Esophagus muscularis mucosa (tissue), 4 donors: ENCODE results near the gene SPNS3. TPM values are rescaled to one million over a fixed set of nuclear protein-coding genes. Genes with fewer than 3 reads are reported as not detected.

Experiments
- DNase-seq: peaks from one replicate; pipeline ENCODE4 v3.0.0-alpha.2; 2017; ENCODE audit errors: extremely low spot score
- H3K27ac ChIP-seq, 4 donors: fragments of 200-600 bp; sonication (generic); replicated peaks in 1 of 4; 1 replicate in 3 of 4; 2 replicates in 1 of 4; pipeline ENCODE4 v1.5.1; 2016 to 2019; ENCODE audit warnings: mild to moderate bottlenecking in 1 of 4
- H3K27me3 ChIP-seq, 4 donors: fragments of 200-600 bp; sonication (generic); one replicate each; pipeline versions ENCODE4 v1.5.1 to v1.6.0; 2016 to 2019
- H3K36me3 ChIP-seq, 4 donors: fragments of 200-600 bp; sonication (generic); one replicate each; pipeline ENCODE4 v1.5.1; 2016 to 2019
- H3K4me1 ChIP-seq, 4 donors: fragments of 200-600 bp; sonication (generic); one replicate each; pipeline ENCODE4 v1.5.1; 2016 to 2019
- H3K4me3 ChIP-seq, 4 donors: fragments of 200-600 bp; sonication (generic); 1 replicate in 2 of 4; 2 replicates in 2 of 4; pipeline ENCODE4 v1.5.1; 2016 to 2019; ENCODE audit warnings: mild to moderate bottlenecking in 4 of 4, moderate library complexity in 1 of 4
- H3K9me3 ChIP-seq, 4 donors: fragments of 200-600 bp; sonication (generic); 1 replicate in 3 of 4; 2 replicates in 1 of 4; pipeline ENCODE4 v1.5.1; 2016 to 2019
- EP300 ChIP-seq: sonication (generic); formaldehyde crosslinking; IDR thresholded peaks from one replicate; pipeline ENCODE4 v1.6.1; 2017; ENCODE audit warnings: antibody characterized with exemption
- POLR2A ChIP-seq: fragments of 450-650 bp; IDR thresholded peaks from one replicate; pipeline ENCODE4 v1.6.1; 2017; ENCODE audit warnings: antibody characterized with exemption, moderate library complexity, mild to moderate bottlenecking, low read depth
- POLR2AphosphoS5 ChIP-seq, 2 donors: sonication (generic); formaldehyde crosslinking; IDR thresholded peaks; one replicate each; pipeline ENCODE4 v1.6.1; 2017; ENCODE audit warnings: antibody characterized with exemption in 2 of 2
- WGBS: methylation state at CpG from one replicate; pipeline ENCODE4 v1.1.5; 2018; 5-methylcytosine and 5-hydroxymethylcytosine counted together
- intact Hi-C: fragments of 100-400 bp; cut with DNase I; formaldehyde crosslinking; loops from one replicate; pipeline ENCODE4 v1.15.1; 2023
- total RNA-seq, 4 donors: library from RNA; depleted of rRNA; stranded (reverse); fragments of >200 nt; gene quantifications; one replicate each; pipeline versions ENCODE4 v1.1.0 to v1.2.1, GENCODE V29; 2016
- TF ChIP-seq, protein P1 (sequence below), 3 experiments: fragments of 200-600 bp in 2 of 3; fragments of 450-650 bp in 1 of 3; sonication (generic) in 2 of 3; IDR thresholded peaks; one replicate each; pipeline ENCODE4 v1.5.1; 2017 to 2019; ENCODE audit warnings: antibody characterized with exemption in 3 of 3, mild to moderate bottlenecking in 2 of 3, moderate library complexity in 1 of 3

The SPNS3 gene
- total RNA-seq, 4 donors from 2014 or later = 0.17 TPM; not detected in 3

DNA sequence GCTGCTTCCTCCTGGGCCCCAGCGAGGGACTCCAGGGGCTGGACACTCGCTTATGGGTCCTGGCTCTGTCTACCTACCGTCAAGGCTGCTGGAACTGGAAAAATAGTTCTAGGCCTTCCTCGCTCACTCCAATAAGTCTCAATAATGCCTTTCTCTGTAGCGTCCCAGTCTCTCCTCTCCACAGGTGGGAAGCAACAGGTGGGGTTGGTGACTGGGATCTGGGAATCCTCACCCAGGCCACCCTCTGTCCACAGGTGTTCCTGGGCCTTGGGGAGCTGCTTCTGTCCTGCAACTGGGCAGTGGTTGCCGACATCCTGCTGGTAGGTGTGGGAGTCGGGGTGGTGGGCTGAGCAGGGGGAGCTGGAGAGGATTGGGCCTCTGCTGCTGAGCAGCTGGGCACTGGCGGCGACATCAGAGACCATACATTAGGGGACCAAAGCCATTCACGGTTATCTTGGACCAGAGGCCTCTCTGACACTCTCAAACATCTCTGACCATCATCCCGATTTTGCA, 44.6 kb downstream of the SPNS3 start:
- Histone ChIP-seq H3K4me1 (peaks cover 7 to 21% (median 11%) of the 10 kb centered on the region in 4 donors), H3K9me3 (no peaks in the 10 kb centered on the region), H3K4me3 (no peak overlapping the region), H3K27ac (no peak overlapping the region), H3K27me3 (no peaks in the 10 kb centered on the region), H3K36me3 (no peaks in the 10 kb centered on the region)
- TF ChIP-seq, protein P1, sequence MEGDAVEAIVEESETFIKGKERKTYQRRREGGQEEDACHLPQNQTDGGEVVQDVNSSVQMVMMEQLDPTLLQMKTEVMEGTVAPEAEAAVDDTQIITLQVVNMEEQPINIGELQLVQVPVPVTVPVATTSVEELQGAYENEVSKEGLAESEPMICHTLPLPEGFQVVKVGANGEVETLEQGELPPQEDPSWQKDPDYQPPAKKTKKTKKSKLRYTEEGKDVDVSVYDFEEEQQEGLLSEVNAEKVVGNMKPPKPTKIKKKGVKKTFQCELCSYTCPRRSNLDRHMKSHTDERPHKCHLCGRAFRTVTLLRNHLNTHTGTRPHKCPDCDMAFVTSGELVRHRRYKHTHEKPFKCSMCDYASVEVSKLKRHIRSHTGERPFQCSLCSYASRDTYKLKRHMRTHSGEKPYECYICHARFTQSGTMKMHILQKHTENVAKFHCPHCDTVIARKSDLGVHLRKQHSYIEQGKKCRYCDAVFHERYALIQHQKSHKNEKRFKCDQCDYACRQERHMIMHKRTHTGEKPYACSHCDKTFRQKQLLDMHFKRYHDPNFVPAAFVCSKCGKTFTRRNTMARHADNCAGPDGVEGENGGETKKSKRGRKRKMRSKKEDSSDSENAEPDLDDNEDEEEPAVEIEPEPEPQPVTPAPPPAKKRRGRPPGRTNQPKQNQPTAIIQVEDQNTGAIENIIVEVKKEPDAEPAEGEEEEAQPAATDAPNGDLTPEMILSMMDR (IDR thresholded peaks at IDR 0.05) = no peak
- TF ChIP-seq POLR2A (no peak), EP300 (no peak), POLR2AphosphoS5 (IDR thresholded peaks at IDR 0.05) (no peak)
- DNase-seq = no peak
- WGBS = 89% methylated on average over 10 of the region's 11 CpGs
- intact Hi-C loops = no loop called here

DNA sequence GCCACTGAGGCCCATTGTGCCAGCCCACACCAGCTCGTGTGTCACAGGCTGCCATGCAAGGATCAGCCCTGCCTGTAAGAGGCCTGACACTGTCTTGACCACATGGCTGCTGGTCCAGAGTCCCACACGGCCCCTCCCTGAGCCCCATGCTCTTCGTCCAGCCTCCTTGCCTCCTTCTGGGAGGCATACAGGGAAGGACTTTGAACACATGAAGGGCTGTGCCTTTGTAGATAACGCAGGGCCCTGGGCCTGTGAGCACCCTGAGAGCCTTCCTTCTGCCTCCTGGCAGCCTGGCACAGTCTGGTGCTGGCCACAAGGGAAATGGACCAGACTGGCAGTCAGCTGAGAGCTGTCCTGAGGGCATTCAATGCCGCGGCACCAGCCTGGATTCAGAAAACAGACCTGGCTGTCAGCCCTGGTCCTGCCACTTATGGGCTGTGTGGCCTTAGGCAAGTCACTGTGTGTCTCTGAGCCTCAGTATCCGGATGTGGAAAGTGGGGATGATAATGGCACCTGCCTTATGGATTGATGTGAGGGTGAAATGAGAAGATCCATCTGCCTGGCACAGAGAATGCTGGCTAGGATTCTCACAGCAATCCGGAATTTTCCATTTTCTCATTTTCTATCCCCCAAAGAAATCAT, 45.7 kb downstream of the SPNS3 start:
- no peaks in the 10 kb centered on the region for H3K9me3 ChIP-seq
- peaks cover 7 to 21% (median 11%) of the 10 kb centered on the region in 4 donors for H3K4me1 ChIP-seq
- 86% methylated on average over 8 of the region's 8 CpGs for WGBS
- DNase-seq = no peak
- TF ChIP-seq POLR2AphosphoS5 (IDR thresholded peaks at IDR 0.05) = no peak
- no peak for TF ChIP-seq EP300
- TF ChIP-seq, protein P1 (IDR thresholded peaks at IDR 0.05) = no peak
- no peak for TF ChIP-seq POLR2A
- no peaks in the 10 kb centered on the region for H3K36me3 ChIP-seq
- H3K4me3 ChIP-seq = no peak overlapping the region
- intact Hi-C loops = no loop called here
- H3K27me3 ChIP-seq = no peaks in the 10 kb centered on the region
- no peak overlapping the region for H3K27ac ChIP-seq

DNA sequence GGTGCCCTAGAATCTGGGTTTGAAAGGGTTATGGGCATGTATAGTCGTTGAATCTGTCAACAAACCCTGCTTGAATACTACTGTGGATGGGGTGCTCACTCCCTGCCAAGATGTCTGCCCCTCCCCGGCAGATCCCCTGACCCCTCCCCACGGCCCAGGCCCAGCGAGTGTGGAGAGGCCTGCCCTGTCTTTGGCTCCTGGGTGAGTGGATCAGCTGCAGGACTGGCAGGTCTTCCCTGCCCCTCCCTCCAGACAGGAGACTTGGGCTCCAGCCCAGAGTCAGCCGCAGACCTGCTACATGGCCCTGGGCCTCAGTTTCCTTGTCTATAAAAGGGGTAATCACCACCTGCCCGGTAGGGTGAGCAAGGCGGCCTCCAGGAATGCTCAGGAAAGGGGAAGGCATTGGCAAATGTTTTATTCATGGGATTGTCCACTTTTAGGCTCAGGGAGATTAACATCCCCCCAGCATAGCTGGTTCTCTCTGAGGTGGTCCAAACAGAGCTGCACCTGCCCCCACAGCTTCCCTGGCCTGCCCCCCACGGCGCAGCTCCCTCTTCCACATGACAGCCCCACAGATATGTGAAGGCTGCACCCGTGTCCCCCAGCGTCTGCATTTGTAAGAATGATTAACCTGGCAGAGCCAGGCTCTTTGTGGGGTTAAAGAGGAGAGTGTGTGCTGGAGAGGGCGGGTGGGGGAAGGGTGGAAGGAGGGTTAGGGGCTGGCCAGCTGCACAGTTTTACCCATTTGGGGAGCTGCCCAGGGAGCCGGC, 46.4 kb downstream of the SPNS3 start:
- WGBS = 73% methylated on average over 7 of the region's 13 CpGs
- Histone ChIP-seq H3K4me1 (peaks cover 7 to 21% (median 11%) of the 10 kb centered on the region in 4 donors), H3K27me3 (no peaks in the 10 kb centered on the region), H3K27ac (no peak overlapping the region), H3K36me3 (no peaks in the 10 kb centered on the region), H3K9me3 (no peaks in the 10 kb centered on the region), H3K4me3 (no peak overlapping the region)
- TF ChIP-seq POLR2A = no peak
- TF ChIP-seq POLR2AphosphoS5 (IDR thresholded peaks at IDR 0.05) = no peak
- TF ChIP-seq, protein P1 (IDR thresholded peaks at IDR 0.05) = no peak
- no peak for TF ChIP-seq EP300
- DNase-seq = no peak
- intact Hi-C loops = no loop called here

DNA sequence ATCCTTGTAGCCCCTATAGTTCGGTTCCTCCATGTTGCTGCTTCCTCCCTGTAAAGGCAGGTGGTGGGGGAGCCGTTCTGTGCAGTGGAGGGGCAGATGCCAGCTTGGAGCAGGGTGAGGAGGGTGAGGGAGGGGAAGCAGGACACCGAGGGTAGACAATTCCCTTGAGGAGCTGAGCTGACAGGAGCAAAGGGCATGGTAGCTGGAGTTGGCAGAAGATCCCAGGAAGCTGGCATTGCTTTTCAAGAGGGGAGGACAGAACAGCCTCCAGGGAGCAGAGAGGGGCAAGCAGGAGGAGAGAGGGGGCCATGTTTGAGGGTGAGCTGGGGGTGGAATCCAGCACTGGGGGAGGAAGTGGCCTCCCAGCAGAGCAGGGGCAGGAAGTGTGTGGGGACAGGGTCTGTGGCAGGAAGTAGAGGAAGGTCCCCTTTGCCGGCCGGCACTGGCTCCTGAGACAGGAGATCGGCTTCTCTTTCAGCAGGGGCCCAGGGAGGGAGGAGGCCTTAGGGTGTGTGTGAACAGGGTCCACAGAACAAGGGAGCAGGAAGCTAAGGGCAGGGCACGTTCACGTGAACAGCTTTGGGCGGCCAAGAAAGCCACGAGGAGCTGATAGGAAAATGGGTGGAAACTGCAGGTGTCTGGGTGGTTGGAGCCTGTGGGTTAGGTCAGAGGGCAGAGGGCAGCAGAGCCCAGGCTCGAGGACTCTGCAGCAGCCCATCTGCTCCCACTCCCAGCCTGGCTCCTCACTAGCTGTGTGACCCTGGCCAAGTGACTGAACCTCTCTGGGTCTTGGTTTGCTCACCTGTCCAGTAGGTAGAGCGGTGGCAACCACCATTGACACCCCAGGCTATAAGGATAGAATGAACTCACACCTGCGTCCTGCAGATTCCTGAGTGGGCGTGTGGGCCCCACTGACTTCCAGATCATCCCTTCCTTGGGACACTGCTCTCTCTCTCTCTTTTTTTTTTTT, 47.5 kb downstream of the SPNS3 start:
- TF ChIP-seq POLR2AphosphoS5 (IDR thresholded peaks at IDR 0.05) (no peak), POLR2A (no peak), EP300 (no peak)
- TF ChIP-seq, protein P1 (IDR thresholded peaks at IDR 0.05) = no peak
- no peak for DNase-seq
- H3K27ac ChIP-seq = no peak overlapping the region
- intact Hi-C loops = no loop called here
- H3K36me3 ChIP-seq = no peaks in the 10 kb centered on the region
- 49% methylated on average over 13 of the region's 14 CpGs for WGBS
- H3K4me1 ChIP-seq = peaks cover 3 to 16% (median 9%) of the 10 kb centered on the region in 4 donors
- no peaks in the 10 kb centered on the region for H3K9me3 ChIP-seq
- no peaks in the 10 kb centered on the region for H3K27me3 ChIP-seq
- no peak overlapping the region for H3K4me3 ChIP-seq
